CD4-positive, alpha-beta T cell (primary cell): ENCODE results near the gene INPP4A. TPM values are rescaled to one million over a fixed set of nuclear protein-coding genes. Genes with fewer than 3 reads are reported as not detected.
A peak's percentile ranks its signal among the peaks of the same experiment; 100 is the strongest.

Source experiments
- ATAC-seq: fragments of 200-7000 bp; cut with Tn5 transposase; one replicate; pipeline ENCODE4 v1.10.0; 2022; ENCODE audit warnings: mild to moderate bottlenecking; ENCODE audit not compliant: poor library complexity
- CTCF ChIA-PET: fragments of 350-600 bp; sonication (Branson Sonifier 250); formaldehyde crosslinking; loops from one replicate; lab custom pipeline; 2021; ENCODE audit warnings: antibody characterized with exemption, inconsistent platforms; lab: Charles Lee
- POLR2A ChIA-PET: fragments of 350-600 bp; sonication (Branson Sonifier 250); formaldehyde crosslinking; loops from one replicate; lab custom pipeline; 2021; ENCODE audit warnings: antibody characterized with exemption, inconsistent platforms; lab: Charles Lee
- DNase-seq, 14 experiments: peaks; one replicate each; pipeline ENCODE4 v3.0.0-alpha.2; 2013 to 2020; ENCODE audit warnings: mixed read lengths in 2 of 14
- H3K27ac ChIP-seq, 2 donors: one replicate each; pipeline versions ENCODE4 v1.5.1 to v1.7.0; 2013; ENCODE audit warnings: low read length in 2 of 2, low read depth in 1 of 2, mild to moderate bottlenecking in 1 of 2
- H3K27me3 ChIP-seq, 2 experiments: 1 replicate in 1 of 2; 2 replicates in 1 of 2; pipeline versions ENCODE4 v1.6.1 to v1.7.0; 2013; ENCODE audit warnings: low read length in 2 of 2, control low read depth in 1 of 2, mild to moderate bottlenecking in 1 of 2, moderate library complexity in 1 of 2; ENCODE audit not compliant: insufficient read depth in 2 of 2, control insufficient read depth in 1 of 2
- H3K36me3 ChIP-seq: one replicate; pipeline ENCODE4 v1.6.1; 2013; ENCODE audit warnings: low read length, control low read depth; ENCODE audit not compliant: insufficient read depth
- H3K4me1 ChIP-seq: one replicate; pipeline ENCODE4 v1.6.1; 2013; ENCODE audit warnings: low read length, control low read depth; ENCODE audit not compliant: insufficient read depth
- H3K4me3 ChIP-seq: one replicate; pipeline ENCODE4 v1.5.1; 2013; ENCODE audit warnings: mild to moderate bottlenecking, low read length, moderate library complexity
- H3K9me3 ChIP-seq, 2 experiments: 1 replicate in 1 of 2; 2 replicates in 1 of 2; pipeline versions ENCODE4 v1.6.1 to v1.7.0; 2013; ENCODE audit warnings: low read length in 2 of 2, mild to moderate bottlenecking in 2 of 2, control low read depth in 1 of 2, moderate library complexity in 1 of 2; ENCODE audit not compliant: control insufficient read depth in 1 of 2, insufficient read depth in 1 of 2
- H3K27ac Mint-ChIP-seq: one replicate; pipeline ENCODE4 v1.8.0; 2020; ENCODE audit warnings: mixed read lengths
- H3K27me3 Mint-ChIP-seq: one replicate; pipeline ENCODE4 v1.8.0; 2021; ENCODE audit warnings: mixed read lengths
- H3K36me3 Mint-ChIP-seq: one replicate; pipeline ENCODE4 v1.8.0; 2021; ENCODE audit warnings: low read depth, mixed read lengths
- H3K4me1 Mint-ChIP-seq: one replicate; pipeline ENCODE4 v1.8.0; 2021; ENCODE audit warnings: low read depth, mixed read lengths
- H3K4me3 Mint-ChIP-seq: one replicate; pipeline ENCODE4 v1.8.0; 2020; ENCODE audit warnings: mild to moderate bottlenecking, mixed read lengths
- H3K9me3 Mint-ChIP-seq: one replicate; pipeline ENCODE4 v1.8.0; 2020; ENCODE audit warnings: mixed read lengths
- intact Hi-C, 2 experiments: fragments of 100-400 bp; cut with DNase I in 1 of 2; cut with micrococcal nuclease in 1 of 2; formaldehyde crosslinking; loops; one replicate each; pipeline versions ENCODE4 v1.15.1 to v1.9.0; 2023 to 2025; cut with DNase I, micrococcal nuclease
- total RNA-seq, 174 experiments: library from RNA in 2 of 174; stranded (reverse) in 2 of 174; gene quantifications; one replicate each; pipeline ENCODE4 v1.2.3 and lab custom pipeline; 2021 to 2026
- TF ChIP-seq, protein P1 (sequence below): fragments of 200-600 bp; IDR thresholded peaks from one replicate; pipeline ENCODE4 v1.8.0; 2022; ENCODE audit warnings: antibody characterized with exemption, mild to moderate bottlenecking

Gene INPP4A
- total RNA-seq, 2 experiments from 2014 or later = 86.4 to 89.2 TPM

DNA sequence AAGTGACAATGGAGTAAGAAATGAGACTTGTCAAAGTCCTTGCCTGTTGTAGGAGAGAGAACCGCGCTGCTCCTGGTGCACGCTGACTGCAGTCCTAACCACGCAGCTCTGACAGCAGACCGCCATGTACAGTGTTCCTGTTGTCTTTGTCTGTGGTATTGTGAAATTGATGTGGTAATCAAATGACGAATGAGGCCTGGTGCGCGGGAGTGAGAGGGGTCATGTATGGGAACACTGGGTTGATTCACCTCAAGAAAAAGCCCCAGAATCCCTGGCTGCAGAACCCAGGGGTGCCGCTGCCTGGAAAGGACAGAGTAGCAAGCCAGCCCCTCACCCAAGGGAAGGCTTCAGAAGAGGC, 64.0 kb downstream of the INPP4A start:
- intact Hi-C loops = loop anchor here in 1 of 2 experiments (1.0 to 5.0 kb wide), 2 partner anchors 47 to 61 kb away; no protein-coding TSS in a partner anchor
- CTCF ChIA-PET = interaction anchor here (1.0 kb wide), 1 partner anchor 21 kb away, joined by 3 read pairs; no protein-coding TSS in a partner anchor
- H3K36me3 Mint-ChIP-seq = peaks cover 60% of the 10 kb centered on the region

DNA sequence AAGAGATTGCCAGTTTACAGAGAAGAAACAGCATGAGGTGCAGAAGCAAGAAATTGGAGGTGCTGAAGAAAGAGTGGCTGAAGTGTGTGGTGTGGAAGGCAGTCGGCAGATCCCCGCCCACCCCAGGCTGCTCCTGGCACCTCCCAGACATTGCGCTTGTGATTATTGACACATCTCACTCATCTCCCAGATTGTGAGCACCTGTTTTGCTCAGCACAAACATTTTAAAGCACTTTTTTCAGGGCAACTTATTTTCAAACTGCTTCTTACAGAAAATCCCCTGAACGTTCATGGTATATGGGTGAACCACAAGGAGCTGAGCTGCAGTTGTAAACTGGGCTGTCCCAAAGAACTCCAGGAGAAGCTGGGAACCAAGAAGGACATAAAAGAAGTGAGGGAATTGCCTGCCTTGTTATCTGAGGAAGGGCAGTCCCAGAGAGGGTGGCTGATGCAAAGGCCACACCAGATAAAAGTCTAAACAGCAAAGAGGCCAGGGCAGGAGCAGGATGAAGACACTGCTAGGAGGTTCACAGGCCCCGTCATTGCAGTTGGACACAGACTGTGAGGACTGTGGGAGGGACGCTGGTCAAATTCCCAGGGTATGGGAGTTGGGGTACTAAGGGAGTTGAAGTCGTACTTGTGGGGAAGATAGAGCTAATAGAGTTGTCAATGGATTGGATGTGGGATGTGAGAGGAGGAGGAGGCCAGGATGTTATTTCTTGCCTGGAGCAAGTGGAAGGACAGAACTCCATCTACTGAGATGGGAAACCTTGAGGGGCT, 65.1 kb downstream of the INPP4A start:
- ChIA-PET CTCF (interaction anchor here (1.0 kb wide), 1 partner anchor 22 kb away, joined by 3 read pairs; no protein-coding TSS in a partner anchor), POLR2A (interaction anchor here (1.1 kb wide), 1 partner anchor 13 kb away, joined by 3 read pairs; no protein-coding TSS in a partner anchor)
- DNase-seq (no peak), ATAC-seq (no peak)
- H3K27ac ChIP-seq = no peak overlapping the region
- H3K36me3 ChIP-seq = peaks cover 10% of the 10 kb centered on the region
- H3K27me3 ChIP-seq = no peaks in the 10 kb centered on the region
- H3K4me1 ChIP-seq = peaks cover 84% of the 10 kb centered on the region
- peaks cover 56% of the 10 kb centered on the region for H3K36me3 Mint-ChIP-seq
- H3K9me3 ChIP-seq = no peaks in the 10 kb centered on the region
- no peaks in the 10 kb centered on the region for H3K27me3 Mint-ChIP-seq
- no peak overlapping the region for H3K4me3 ChIP-seq
- intact Hi-C loops = loop anchor here in 1 of 2 experiments (5.0 kb wide), 1 partner anchor 62 kb away; no protein-coding TSS in a partner anchor
- H3K4me1 Mint-ChIP-seq = peaks cover 93% of the 10 kb centered on the region
- no peaks in the 10 kb centered on the region for H3K9me3 Mint-ChIP-seq
- peak overlapping the region; percentile 83 for H3K27ac Mint-ChIP-seq
- peak overlapping the region; percentile 6 for H3K4me3 Mint-ChIP-seq
- TF ChIP-seq, protein P1, sequence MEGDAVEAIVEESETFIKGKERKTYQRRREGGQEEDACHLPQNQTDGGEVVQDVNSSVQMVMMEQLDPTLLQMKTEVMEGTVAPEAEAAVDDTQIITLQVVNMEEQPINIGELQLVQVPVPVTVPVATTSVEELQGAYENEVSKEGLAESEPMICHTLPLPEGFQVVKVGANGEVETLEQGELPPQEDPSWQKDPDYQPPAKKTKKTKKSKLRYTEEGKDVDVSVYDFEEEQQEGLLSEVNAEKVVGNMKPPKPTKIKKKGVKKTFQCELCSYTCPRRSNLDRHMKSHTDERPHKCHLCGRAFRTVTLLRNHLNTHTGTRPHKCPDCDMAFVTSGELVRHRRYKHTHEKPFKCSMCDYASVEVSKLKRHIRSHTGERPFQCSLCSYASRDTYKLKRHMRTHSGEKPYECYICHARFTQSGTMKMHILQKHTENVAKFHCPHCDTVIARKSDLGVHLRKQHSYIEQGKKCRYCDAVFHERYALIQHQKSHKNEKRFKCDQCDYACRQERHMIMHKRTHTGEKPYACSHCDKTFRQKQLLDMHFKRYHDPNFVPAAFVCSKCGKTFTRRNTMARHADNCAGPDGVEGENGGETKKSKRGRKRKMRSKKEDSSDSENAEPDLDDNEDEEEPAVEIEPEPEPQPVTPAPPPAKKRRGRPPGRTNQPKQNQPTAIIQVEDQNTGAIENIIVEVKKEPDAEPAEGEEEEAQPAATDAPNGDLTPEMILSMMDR = no peak

More for the DNA sequence above, 64.0 kb downstream of the INPP4A start:
- Mint-ChIP-seq H3K27ac (peak overlapping the region; percentile 83), H3K9me3 (no peaks in the 10 kb centered on the region), H3K27me3 (no peaks in the 10 kb centered on the region), H3K4me3 (peak overlapping the region; percentile 49), H3K4me1 (peaks cover 93% of the 10 kb centered on the region)
- ATAC-seq (peak; percentile 88), DNase-seq (peak in 12 of 14 experiments; percentile 16 to 80 (median 44))
- Histone ChIP-seq H3K27me3 (no peaks in the 10 kb centered on the region), H3K9me3 (no peaks in the 10 kb centered on the region), H3K4me1 (peaks cover 84% of the 10 kb centered on the region), H3K27ac (no peak overlapping the region), H3K4me3 (no peak overlapping the region), H3K36me3 (peaks cover 10% of the 10 kb centered on the region)
- TF ChIP-seq, protein P1 = no peak
- POLR2A ChIA-PET = no interaction called here

DNA sequence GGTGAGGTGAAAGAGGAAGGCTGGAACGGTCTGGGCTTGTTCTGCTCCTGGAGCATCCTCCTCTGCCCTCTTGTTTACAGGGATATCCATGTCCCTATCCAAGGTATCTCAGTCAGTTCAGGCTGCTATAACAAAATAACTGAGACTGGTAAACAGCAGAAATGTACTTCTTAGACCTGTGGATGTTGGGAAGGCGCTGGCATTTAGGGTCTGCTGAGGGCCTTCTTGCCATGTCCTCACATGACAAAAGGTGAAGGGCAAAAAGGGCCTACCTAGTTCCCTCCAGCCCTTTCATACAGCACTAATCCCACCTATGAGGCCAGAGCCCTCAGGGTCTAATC, 65.6 kb downstream of the INPP4A start:
- H3K36me3 Mint-ChIP-seq = peaks cover 50% of the 10 kb centered on the region
- ChIA-PET POLR2A (interaction anchor here (1.1 kb wide), 1 partner anchor 14 kb away, joined by 3 read pairs; no protein-coding TSS in a partner anchor), CTCF (no interaction called here)
- intact Hi-C loops = no loop called here
- H3K4me1 ChIP-seq = peaks cover 84% of the 10 kb centered on the region
- no peak overlapping the region for H3K4me3 ChIP-seq
- peak overlapping the region; percentile 83 for H3K27ac Mint-ChIP-seq
- no peaks in the 10 kb centered on the region for H3K27me3 Mint-ChIP-seq
- no peaks in the 10 kb centered on the region for H3K9me3 Mint-ChIP-seq
- no peaks in the 10 kb centered on the region for H3K27me3 ChIP-seq
- peaks cover 10% of the 10 kb centered on the region for H3K36me3 ChIP-seq
- DNase-seq = no peak
- H3K27ac ChIP-seq = no peak overlapping the region
- TF ChIP-seq, protein P1 = no peak
- no peaks in the 10 kb centered on the region for H3K9me3 ChIP-seq
- H3K4me1 Mint-ChIP-seq = peaks cover 93% of the 10 kb centered on the region
- no peak overlapping the region for H3K4me3 Mint-ChIP-seq
- no peak for ATAC-seq
